NCI-H1417 treated with DMSO at 0.1 percent for 48 hours (cell line): ENCODE results near the gene DBNDD1.

Experiments
- DNase-seq: peaks from one replicate; lab custom pipeline; 2025; lab: John Stamatoyannopoulos, UW

Gene DBNDD1

GRCh38 chr16:89960966-89961365 lies 58.3 kb downstream of the DBNDD1 start:
- no peak for DNase-seq

- DNase-seq, result no peak
These were observed 60.7 kb downstream of the DBNDD1 start for GRCh38 chr16:89958596-89958995.

DNA sequence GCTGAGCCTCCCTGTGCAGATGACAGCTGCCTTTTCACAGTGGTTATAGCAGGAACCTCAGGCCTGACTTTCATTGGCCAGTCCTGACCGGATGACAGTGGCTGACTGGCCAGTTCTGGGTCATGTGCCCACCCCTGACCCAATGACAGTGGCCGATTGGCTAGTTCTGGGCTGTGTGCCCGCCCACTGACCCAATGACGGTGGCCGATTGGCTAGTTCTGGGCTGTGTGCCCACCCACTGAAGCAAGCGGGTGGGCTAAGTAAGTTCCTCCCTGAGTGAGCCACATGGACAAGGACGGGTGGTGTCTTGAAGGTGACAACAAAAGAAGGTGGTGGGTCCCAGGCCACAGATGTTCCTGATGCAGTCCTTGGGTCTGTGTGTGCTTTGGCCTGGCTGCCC lies 61.2 kb downstream of the DBNDD1 start:
- DNase-seq, result no peak

GRCh38 chr16:89957216-89957785 lies 62.0 kb downstream of the DBNDD1 start:
- DNase-seq, result no peak

DNA sequence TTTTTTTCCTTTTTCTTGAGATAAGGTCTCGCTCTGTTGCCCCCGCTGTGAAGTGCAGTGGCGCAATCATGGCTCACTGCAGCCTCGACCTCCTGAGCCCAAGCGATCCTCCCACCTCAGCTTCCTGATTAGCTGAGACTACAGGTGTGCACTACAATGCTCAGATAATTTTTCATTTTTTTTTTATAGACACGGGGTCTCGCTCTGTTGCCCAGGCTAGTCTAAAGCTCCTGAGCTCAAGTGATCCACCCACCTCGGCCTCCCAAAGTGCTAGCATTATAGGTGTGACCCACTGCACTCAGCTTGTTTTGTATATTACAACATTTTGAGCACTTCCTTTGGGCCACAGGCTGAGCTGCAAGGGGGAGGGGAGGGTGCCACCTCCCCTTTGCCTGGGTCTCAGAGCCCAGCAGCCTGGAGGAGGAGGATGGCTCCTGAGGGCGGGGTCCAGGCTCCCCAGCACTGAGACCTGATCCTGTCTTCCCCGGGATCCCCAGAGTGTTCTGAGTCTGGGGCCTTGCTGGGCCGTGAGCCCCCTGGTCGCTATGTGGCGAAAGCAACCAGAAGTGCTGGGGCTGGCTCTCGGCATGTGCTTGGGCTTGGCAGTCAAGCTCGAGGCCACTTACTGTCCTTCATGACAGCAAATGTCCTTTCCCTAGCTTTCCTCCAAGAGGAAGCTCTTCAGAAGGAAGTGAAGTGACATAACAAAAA lies 62.6 kb downstream of the DBNDD1 start:
- DNase-seq, result no peak

- no peak for DNase-seq
These were observed 64.1 kb downstream of the DBNDD1 start for GRCh38 chr16:89955001-89955685.
